Stimulated activated CD4-positive, alpha-beta T cell treated with anti-CD3 and anti-CD28 coated beads, Interleukin-2, amount 100 ng/mL, for 24 hours (primary cell): ENCODE results near the gene PTPRZ1.

Source experiments
- DNase-seq, 2 donors: peaks; one replicate each; pipeline ENCODE4 v3.0.0-alpha.2; 2020

PTPRZ1 gene

DNA sequence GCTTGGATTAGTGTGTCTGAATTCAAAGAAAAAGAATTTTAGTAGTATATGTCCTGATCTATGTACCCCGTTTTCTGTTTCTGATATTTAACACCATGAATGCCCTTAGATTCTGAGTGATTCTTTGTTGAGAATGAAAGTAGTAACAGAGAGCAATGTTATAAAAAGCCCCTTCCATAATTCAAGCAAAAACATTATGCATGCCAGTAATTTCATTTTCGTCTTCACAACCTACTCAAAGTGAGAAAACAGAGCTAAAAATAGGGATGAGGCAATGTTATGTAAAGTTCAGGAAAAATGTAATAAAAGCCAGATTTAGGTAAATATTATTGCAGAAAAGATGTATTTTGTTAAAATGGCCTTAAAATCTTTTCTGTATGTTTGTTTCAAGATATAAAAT lies 28.1 kb downstream of the PTPRZ1 start:
- DNase-seq, result no peak

GRCh38 chr7:121904120-121904519 lies 31.2 kb downstream of the PTPRZ1 start:
- no peak for DNase-seq

GRCh38 chr7:121908042-121908441 lies 35.1 kb downstream of the PTPRZ1 start:
- DNase-seq, result no peak

DNA sequence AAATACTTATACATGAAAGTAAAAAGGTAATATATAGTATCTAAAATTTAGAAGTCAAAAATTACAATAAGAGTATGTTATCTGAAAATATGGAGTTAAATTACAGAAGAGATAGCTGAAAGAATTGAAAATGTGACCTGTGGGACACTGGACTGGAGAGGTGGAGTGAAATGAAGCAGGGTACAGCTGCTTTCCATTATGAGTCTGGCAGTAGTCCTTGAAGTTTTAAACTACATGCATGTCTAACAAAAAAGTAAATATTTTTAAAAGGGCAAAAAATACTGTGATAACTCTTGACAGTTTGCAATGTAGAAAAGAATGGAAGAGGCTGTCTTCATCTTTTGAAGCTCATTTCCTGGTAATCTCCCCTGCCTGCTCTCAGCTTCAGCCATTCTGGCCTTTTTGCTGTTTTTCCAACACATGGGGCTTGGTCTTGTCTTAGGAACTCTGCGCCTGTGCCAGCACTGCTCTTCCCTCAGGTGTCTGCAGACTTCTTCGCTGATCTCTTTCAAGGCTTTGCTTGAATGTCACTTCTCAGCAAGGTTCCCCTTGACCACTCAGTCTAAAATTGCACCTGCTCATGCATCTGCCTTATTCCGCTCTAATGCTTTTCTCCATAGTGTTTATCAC lies 36.9 kb downstream of the PTPRZ1 start:
- no peak for DNase-seq

GRCh38 chr7:121913947-121914675 lies 41.1 kb downstream of the PTPRZ1 start:
- DNase-seq, result no peak

- no peak for DNase-seq
Observed at GRCh38 chr7:121914676-121915279, 41.8 kb downstream of the PTPRZ1 start.

DNA sequence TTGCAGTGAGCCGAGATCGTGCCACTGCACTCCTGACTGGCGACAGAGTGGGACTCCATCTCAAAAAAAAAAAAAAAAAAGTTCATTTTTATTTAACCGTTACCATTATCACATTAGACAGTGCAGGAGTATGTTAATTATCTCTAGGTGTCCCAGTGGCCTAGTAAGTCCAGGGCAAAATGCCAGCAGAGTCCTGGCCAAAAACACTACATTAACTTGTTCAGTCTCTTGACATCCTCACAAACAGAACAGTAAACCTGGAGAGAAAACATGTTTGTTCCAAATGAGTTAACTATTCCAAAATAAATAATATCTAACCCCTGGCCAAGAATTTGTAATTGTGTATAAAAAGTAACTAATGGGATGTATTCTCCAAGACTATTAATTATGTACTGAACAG lies 43.2 kb downstream of the PTPRZ1 start:
- DNase-seq, result no peak

DNA sequence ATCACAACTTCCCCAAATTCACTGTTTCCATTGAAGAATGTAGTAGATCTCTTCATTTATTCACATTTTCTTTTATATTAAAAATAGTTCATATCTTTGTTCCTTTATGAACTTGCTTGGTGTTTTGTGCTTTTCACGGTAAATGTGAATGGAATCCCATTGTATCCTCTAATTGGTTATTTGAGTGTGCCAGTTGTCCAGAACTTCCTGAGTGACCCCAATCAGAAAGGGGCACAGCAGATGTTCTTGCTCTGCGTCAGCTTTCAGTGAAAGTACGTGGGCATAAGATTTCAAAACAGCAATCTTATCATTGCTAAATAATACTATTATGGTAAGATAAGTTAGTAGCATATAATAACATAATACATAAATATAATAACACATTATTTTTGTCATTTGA lies 47.0 kb downstream of the PTPRZ1 start:
- no peak for DNase-seq

- DNase-seq, result no peak
Observed at GRCh38 chr7:121924269-121925186, 51.6 kb downstream of the PTPRZ1 start.

DNA sequence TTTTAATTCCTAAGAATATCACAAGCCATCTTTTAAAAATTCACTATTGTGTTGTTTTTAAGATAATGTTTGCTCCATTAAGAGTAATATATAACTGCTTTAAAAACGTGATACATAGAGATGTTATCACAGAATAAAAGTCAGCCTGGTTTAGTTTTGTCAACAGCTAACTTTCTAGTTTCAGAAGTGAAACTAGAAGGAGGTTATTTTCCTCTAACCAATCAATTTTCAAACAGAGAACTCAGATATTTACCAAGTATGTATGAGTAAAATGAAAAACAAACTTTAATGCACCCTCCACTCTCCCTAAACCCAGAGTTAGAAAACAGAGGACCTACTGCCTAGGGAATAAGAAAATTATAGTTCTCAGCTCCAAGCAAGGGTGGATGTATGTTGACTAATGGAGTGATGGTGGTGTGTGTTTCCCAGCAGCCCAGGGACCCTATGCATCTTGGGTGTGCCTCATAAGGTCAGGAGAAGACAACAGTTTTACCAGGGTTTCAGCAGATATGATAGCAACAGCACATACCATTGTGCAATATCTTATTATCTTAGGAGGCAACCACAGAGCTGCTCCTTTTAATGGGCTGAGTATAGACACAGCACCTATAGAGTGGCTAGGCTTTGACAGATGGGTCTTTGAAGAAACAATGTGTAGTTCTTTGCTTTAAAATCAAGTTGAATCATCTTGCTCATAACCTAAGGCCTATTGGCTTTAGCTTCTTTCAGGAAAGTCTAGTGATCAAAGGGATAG lies 58.4 kb downstream of the PTPRZ1 start:
- DNase-seq, result no peak

DNA sequence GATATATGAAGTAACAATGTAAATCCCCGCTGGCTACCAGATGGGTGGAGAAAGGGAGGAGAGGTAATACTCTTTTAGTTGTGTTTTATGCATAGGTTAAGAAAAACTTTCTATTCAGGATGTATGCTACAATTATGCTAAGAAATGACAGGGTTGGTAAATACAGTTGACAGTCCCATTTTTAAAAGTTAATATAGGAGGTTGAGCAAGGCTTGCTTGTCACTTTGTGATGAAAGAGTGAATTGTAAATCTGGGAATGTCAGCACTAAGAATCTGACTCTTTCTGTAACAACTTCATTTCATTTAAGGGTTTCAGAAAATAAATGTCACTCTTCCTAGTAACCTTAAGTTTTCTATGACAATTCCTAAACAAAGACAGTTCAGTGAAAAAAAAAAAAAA lies 59.8 kb downstream of the PTPRZ1 start:
- DNase-seq, result no peak

DNA sequence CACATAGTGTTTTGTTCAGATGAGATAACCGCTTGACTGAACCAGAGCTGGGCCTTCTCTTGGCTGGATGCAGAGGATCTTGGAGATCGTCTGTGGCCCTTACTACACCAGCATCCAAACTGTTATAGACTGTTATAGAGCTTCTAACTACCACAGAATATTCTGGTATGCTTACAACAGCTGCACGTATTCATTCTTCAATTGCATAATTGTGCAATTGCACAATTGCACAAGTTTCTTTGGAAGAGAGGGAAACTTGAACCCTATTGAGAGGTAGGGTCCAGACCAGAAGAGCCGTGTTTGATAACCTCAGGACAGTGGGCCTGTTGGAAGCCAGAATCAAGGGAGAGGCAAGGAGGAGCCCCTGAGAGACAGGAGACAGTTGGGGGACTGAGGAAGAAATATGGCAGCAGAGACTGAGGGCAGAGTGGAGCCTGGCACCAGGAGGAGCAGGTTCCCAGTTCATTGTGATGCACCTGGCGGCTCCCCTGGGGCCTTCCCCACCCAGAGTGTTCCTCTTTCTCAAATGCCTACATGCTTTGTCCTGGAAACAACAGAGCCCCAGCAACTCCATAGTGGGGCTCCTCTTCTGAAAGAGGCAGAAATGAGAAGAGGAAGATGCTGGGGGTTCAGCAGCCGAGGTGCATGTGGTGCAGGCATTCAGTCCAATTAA lies 64.1 kb downstream of the PTPRZ1 start:
- DNase-seq, result no peak

DNA sequence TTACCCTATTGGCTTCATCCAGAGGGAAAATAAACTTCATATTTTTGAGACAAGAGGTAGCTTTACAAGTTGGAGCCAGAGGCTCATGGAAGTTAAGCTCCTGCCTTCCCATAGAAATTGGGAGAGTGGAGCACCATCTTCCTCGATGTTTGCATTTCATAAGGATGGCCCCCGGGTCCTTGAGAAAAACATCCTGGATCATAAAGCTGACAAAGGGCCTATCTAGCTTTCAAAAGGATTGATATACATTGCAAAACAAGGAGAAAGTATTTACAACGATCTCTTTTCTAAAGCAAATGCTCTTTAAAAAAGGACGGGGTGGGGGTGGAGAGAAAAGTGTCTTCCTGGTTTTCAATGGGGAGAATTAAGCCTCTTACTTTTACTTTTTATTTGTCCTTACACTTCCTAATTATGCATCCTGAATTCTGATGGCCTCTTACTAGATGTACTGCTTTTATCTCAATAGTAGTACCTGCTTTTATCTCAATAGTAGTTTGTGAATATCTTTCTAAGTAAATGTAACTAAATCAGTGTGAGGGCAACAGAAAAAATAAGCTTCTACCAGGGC lies 65.6 kb downstream of the PTPRZ1 start:
- no peak for DNase-seq

- no peak for DNase-seq
Observed at GRCh38 chr7:121940918-121941317, 68.0 kb downstream of the PTPRZ1 start.

DNA sequence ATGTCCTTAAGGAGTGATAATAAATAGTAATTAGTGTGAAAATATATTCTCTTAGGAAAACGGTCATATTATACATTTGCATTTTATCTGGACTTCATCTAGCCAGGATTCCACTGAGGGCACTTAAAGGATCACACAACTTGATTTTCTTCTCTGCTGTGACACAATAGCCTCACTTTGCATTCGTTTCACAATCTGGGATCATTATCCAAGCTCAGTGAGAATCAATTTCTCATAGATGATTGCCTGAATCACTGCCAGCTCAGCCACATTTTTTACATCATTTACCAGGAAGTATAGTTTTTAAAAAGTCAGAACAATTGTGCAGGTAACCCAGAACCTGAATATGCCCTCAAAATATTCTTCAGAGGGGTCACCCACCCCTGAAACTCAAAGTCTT lies 68.9 kb downstream of the PTPRZ1 start:
- no peak for DNase-seq

GRCh38 chr7:121945066-121945465 lies 72.1 kb downstream of the PTPRZ1 start:
- no peak for DNase-seq

GRCh38 chr7:121945480-121946236 lies 72.7 kb downstream of the PTPRZ1 start:
- DNase-seq, result no peak

DNA sequence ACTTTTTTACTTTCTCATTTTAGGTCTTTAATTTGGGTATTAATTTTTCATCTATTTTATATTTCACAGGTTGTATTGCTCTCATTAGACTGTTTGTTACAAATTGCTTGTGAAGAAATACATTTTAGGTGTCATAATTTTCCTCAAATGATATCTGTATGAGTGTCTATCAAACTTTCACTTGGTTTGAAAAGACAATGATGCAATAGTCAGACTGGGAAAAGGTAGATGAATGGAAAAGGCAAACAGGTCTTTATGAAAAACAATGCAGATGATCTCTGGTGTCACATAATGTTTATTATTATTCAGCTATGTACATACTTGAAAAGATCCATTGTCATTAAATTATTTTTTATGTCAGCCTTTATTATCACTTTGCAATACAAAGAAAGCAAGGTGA lies 80.2 kb downstream of the PTPRZ1 start:
- DNase-seq, result no peak

DNA sequence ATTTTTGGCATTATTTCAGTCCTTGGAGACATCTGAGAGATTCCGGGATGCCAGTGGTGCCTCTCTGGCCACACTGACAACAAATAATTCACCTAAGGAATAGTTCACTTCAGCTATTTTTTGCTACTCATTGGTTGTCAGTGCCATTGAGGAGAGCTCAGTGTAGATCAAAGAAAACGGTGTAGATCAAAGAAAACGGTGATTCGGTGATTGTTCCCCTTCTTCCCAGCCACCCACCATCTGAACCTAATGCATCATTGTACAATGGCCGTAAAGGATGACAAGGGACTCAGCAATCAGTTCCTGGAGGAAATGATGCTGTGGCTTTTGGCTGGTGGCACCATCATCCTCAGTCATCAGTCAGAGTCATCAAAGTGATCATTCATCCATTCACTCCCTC lies 80.6 kb downstream of the PTPRZ1 start:
- no peak for DNase-seq

DNA sequence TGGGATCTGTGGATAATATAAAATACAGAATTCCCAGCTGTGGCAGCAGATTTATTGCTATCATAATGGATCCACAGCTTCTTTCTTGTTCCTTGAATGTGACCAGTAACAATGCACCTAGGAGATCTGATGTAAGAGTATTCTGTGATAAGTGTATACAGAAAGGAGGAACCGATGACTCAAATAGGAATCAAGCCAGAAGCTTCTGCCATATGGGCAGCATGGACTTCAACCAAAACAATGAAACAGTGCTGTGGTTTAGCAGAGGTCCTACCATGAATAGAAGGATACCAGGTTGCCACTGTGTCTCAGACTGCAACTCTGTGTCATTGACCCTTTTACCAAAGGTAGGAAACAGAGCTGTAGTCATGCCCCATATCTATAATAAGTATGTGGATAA lies 81.8 kb downstream of the PTPRZ1 start:
- no peak for DNase-seq

- no peak for DNase-seq
Observed at GRCh38 chr7:121957626-121958025, 84.7 kb downstream of the PTPRZ1 start.
